ENCODE data around the gene GLP2R.

GRCh38 chr17:9934331-9934730 lies 108.6 kb downstream of the GLP2R start:
- TF ChIP-seq CTCF (conservative IDR thresholded peaks at IDR 0.05; ENCODE audit: low read depth, low read length) (no peak), EZH2 (IDR thresholded peaks at IDR 0.05; ENCODE audit: borderline replicate concordance, low read depth, low read length, poor library complexity, severe bottlenecking) (no peak)

Measured in A673 (cell line).